HG03064 (cell line): ENCODE data around the gene DENND1A.

Source experiments
- ATAC-seq: cut with Tn5 transposase; IDR thresholded peaks from one replicate; pipeline ENCODE4 v1.9.1; 2021; ENCODE audit warnings: low read depth; ENCODE audit not compliant: unreplicated experiment

The DENND1A gene

GRCh38 chr9:123390337-123391135 lies 539.4 kb downstream of the DENND1A start:
- ATAC-seq, result no peak

GRCh38 chr9:123389698-123390097 lies 540.2 kb downstream of the DENND1A start:
- ATAC-seq, result no peak

DNA sequence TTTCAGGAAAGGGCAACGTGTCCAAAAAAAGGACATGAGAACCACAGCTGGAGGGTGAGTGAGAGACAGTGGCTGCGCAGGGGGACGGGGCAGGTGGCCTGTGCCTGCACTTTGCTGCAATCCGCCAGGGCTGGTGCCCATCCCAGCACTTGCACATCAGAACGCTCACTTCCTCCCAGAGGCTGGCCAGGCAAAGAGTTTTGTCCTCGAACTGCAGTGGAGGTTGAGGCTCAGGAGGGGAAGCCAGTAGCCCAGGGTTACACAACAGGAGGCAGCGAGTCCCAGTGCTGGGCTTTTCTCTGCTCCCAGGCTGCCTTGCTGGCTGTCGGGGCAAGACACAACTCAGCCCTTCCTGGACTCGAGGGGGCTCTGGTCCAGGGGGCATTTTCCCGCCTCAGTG lies 540.9 kb downstream of the DENND1A start:
- ATAC-seq, result no peak

DNA sequence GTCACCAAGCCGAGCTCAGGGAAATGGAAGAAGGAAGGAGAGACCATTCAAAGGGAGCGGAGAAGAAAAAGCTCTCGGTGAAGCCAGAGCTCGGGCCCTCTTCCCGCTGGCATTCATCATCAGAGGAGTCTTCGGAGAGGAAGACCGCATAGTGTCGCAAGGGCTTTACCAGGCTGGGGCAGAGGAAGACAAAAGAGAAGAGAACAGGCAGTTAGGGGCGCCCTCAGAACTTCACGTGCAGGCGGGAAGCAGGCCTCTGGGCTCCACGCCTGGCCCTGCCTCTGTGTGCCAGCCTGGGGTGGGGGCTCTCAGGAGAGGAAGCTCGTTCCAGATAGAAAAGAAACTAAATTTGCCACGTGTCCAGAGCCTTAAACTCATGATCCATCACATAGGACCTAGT lies 542.2 kb downstream of the DENND1A start:
- ATAC-seq, result no peak

GRCh38 chr9:123383512-123384170 lies 546.3 kb downstream of the DENND1A start:
- no peak for ATAC-seq

- ATAC-seq, result no peak
Measured at GRCh38 chr9:123382653-123383511, 547.0 kb downstream of the DENND1A start.

GRCh38 chr9:123380852-123381705 lies 548.8 kb downstream of the DENND1A start:
- ATAC-seq, result no peak

DNA sequence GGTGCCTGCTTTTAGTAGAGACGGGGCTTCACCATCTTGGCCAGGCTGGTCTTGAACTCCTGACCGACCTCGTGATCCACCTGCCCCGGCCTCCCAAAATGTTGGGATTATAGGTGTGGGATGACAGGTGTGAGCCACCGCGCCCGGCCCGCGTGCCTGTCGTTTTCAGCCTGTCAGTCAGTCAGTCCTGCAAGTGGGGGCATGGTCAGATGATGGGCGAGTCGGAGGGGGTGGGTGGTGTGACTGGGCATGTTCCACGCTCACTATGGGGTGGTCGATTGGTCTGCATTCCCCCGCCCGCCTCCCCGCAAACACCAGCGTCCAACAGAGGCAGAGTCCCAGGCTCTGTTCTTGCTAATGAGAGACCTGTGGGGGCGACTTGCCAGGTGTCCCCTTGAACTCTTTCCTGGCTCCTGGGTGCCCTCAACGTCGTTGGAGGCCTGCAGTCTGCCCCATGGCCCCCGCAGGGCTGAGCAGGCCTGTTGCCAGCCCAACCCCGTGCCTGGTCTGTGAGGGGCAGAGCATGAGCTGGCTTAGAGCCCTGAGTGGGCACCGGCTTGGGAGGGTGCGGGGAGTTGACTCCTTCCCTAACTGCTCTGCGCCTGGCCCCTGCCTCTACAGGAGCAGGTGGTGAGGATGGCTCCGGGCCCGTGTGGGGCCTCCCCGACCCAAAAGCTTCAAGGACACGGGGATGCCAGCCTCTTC lies 550.8 kb downstream of the DENND1A start:
- ATAC-seq, result no peak

DNA sequence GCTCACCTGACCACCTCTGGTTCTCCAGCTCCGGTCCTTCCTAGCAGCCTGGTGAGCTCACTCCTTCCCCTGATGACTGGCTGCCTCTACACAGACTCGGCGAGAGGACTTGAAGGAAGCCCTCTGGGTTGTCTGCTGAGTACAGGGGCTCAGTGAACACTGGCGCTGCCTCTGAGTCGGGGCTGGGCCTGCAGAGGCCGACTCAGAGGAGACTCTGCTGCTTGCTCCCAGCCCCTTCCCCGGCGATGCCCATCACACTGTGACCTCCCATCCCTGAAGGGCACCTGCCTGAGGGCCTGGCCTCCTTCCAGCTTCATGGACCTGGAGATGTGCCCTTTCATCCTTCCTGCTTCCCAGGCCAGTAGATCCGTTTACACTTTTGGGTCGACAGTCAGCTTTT lies 551.9 kb downstream of the DENND1A start:
- ATAC-seq, result no peak

DNA sequence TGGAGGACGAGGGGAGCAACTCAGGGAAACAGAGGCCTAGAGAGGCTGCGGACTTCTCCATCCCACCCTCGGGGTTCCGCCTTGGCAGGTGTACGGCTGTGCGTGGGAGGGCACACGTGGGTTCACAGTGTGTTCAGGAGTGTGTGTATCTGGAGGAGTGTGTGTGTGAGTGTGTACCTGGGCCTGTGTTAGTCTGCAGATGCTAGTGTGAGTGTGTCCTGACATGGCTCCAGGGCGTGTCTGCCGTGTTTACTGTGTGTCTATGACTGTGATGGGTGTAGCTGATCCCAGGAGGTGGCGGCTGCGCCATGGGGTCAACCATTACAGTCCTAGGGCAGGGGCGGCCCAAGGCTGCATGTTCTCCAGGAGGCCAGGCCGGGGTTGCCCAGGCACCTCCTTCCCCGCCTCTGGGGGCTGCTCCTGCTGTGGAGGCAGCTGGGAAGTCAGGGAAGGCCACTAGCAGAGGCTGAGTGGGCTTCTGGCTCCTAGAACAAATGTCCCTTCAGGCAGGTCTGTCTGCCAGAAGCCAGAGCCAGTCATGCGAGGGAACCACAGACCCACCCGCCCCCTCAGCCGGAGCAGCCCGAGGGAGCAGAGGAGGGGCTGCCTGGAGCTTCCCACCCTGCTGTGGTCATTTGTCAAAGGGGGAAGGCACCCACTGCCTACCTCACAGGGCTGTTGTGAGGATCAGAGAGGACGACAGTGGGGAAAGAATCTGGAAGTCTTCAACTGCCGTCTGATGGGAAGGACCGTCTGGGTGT lies 552.5 kb downstream of the DENND1A start:
- ATAC-seq, result no peak

DNA sequence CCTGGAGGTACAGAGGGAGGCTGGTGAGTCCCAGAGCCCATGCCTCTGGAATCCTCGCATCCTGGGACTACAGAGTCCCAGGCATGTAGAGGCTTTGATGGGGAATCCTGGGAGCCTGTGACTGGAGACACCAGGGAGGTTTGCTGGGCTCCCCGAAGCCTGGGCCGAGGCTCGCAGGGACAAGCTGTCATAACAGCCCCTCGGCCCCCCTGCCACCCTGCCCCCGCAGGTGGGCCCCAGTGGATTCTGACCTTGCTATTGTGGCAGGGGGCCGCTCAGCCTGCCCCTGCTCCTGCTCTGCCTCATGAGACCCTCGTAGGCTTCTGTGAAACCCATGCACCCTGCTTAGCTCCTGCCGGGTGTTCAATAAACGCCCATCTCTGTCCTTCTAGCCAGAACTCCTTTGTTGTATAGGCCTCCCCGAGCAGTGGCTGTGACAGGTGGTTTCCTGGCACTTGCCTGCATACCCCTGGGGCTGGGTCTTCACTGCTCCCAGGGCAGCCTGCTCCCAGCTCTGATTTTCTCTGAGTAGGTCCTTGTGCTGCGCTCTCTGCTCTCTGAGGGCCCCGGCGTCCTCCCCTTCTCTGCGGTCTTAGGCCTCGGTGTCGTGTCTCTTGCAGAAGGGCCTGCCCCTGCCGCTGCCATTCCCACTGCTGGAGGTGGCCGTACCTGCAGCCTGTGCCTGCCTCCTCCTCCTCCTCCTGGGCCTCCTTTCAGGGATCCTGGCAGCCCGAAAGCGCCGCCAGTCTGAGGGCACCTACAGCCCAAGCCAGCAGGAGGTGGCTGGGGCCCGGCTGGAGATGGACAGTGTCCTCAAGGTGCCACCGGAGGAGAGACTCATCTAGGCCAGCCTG lies 553.5 kb downstream of the DENND1A start:
- no peak for ATAC-seq

- no peak for ATAC-seq
Measured at GRCh38 chr9:123375469-123376132, 554.3 kb downstream of the DENND1A start.

DNA sequence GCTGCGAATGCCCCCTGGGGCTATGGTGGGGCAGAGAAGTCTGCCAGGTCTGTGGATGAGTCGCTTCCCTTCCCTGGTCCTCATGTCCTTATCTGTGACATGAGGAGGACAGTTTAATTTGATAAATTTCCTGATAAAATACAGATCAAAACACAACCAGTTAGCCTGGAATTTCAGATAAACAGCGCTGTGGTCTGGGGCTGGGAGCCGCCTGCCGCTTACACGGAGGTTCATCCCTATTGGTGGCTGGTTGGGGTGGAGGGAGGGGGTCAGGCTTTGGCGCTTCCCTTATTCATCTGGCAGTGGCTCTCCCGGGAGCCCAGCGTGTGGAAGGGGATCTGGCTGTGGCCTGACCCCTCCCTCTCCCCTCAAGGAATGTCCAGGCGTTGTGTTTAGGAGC lies 556.0 kb downstream of the DENND1A start:
- ATAC-seq, result no peak

DNA sequence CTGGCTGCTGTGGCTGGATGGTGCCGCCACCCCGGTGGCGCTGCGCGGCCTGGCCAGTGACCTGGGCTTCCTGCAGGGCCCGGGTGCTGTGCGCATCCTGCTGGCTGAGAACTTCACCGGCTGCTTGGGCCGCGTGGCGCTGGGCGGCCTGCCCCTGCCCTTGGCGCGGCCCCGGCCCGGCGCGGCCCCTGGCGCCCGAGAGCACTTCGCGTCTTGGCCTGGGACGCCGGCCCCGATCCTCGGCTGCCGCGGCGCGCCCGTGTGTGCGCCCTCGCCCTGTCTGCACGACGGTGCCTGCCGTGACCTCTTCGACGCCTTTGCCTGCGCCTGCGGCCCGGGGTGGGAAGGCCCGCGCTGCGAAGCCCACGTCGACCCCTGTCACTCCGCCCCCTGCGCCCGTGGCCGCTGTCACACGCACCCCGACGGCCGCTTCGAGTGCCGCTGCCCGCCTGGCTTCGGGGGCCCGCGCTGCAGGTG lies 556.4 kb downstream of the DENND1A start:
- no peak for ATAC-seq

DNA sequence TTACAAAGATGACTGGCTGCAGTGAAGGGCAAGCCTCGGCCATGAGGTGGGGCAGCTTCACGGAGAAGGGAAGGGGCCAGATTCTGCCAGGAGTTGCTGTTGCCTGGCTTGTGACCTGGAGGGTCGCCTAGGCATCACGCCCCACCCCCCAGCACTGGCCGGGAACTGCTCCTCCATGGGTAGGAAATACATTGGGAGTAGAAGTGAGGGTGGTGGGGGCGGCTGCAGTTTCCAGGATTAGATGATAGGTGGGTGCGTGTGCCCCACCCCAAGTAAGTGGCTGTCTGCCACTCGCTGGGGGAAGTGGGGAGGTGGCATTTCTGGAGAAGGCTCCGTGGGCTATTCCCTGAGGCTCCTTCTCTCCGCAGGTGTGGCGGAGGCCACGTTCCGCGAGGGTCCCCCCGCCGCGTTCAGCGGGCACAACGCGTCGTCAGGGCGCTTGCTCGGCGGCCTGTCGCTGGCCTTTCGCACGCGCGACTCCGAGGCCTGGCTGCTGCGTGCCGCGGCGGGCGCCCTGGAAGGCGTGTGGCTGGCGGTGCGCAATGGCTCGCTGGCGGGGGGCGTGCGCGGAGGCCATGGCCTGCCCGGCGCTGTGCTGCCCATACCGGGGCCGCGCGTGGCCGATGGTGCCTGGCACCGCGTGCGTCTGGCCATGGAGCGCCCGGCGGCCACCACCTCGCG lies 557.0 kb downstream of the DENND1A start:
- ATAC-seq, result no peak

DNA sequence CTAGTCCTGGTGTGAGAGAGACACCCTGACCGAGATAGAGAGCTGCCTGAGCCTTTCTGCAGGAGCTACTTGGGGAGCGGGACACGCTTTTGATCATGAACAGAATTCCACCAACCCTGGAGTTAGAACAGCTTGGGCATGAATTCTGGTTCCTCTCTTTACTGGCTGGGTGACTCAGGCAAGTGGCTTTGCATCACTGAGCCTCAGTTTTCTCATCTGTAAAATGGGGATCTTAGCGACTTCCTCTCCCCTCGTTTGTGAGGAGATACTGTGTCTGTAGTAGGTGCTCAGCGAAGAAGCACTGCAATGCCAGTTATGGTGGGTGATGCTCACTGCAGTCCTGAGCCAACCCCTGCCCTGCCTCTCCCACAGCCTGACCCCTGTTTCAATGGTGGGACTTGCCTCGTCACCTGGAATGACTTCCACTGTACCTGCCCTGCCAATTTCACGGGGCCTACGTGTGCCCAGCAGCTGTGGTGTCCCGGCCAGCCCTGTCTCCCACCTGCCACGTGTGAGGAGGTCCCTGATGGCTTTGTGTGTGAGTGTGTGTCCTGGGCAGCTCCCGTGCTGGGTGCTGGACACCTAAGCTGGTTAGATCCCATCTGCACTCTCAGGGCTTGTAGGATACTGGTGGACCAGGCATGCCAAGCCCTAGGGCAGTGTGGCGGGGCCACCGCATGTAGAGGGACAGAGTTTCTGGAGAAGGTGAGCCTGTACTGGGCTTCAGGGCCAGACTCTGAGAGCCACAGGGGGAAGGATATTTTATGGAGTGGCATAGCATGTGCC lies 557.9 kb downstream of the DENND1A start:
- ATAC-seq, result no peak
